HG02973 (cell line): Measurements from ENCODE around the gene TACR2.

Experiments
- ATAC-seq: cut with Tn5 transposase; IDR thresholded peaks from one replicate; pipeline ENCODE4 v1.9.1; 2021; ENCODE audit warnings: moderate library complexity; ENCODE audit not compliant: unreplicated experiment

TACR2 gene

GRCh38 chr10:69376662-69377061 is 40.1 kb downstream of the TACR2 start:
- ATAC-seq = no peak

GRCh38 chr10:69375307-69376151 is 41.2 kb downstream of the TACR2 start:
- ATAC-seq = no peak

- no peak for ATAC-seq
These were observed 41.8 kb downstream of the TACR2 start for GRCh38 chr10:69374931-69375306.

GRCh38 chr10:69374242-69374641 is 42.5 kb downstream of the TACR2 start:
- ATAC-seq = no peak

- no peak for ATAC-seq
These were observed 44.4 kb downstream of the TACR2 start for GRCh38 chr10:69372126-69372980.

GRCh38 chr10:69367469-69367868 is 49.2 kb downstream of the TACR2 start:
- no peak for ATAC-seq

GRCh38 chr10:69366738-69367137 is 50.0 kb downstream of the TACR2 start:
- ATAC-seq = no peak

- no peak for ATAC-seq
These were observed 52.3 kb downstream of the TACR2 start for GRCh38 chr10:69364232-69364940.

GRCh38 chr10:69363666-69364065 is 53.1 kb downstream of the TACR2 start:
- no peak for ATAC-seq

- ATAC-seq = no peak
These were observed 54.2 kb downstream of the TACR2 start for GRCh38 chr10:69362471-69362954.

GRCh38 chr10:69361303-69361614 is 55.5 kb downstream of the TACR2 start:
- no peak for ATAC-seq

- ATAC-seq = no peak
These were observed 56.0 kb downstream of the TACR2 start for GRCh38 chr10:69360485-69361302.

- ATAC-seq = no peak
These were observed 57.1 kb downstream of the TACR2 start for GRCh38 chr10:69359594-69359993.

GRCh38 chr10:69359148-69359547 is 57.6 kb downstream of the TACR2 start:
- ATAC-seq = no peak

GRCh38 chr10:69358148-69358795 is 58.4 kb downstream of the TACR2 start:
- ATAC-seq = no peak

GRCh38 chr10:69356187-69356586 is 60.5 kb downstream of the TACR2 start:
- no peak for ATAC-seq

GRCh38 chr10:69353977-69354635 is 62.6 kb downstream of the TACR2 start:
- ATAC-seq = no peak
